Measurements from ENCODE around the gene COL6A5. TPM values are rescaled to one million over a fixed set of nuclear protein-coding genes. Genes with fewer than 3 reads are reported as not detected.
A peak's percentile ranks its signal among the peaks of the same experiment; 100 is the strongest.

The COL6A5 gene
- total and polyA plus RNA-seq, 9 of the 15 experiments (the other 6 are each of a cell fraction or from before 2014, with no cell fraction given): 1.5 to 9.7 (median 5.6) TPM

DNA sequence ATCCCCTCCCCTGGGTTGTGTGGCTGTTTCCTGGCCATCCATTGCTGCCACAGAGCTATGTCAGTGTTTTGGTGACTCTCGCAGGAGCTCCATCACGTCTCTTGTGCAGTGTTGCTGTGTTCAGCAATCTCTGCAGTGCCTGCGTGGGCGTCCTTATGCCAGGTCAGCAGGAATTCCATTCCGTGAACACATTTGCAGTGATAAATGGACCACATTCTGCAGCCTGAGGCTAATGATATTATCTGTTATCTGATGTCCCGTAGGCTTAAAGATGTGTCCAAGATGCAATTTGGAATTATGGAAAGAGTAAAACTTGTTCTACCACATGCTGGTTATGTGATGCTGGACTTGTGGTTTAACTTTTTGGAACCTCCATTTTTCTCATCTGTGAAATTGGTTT, 146.0 kb downstream of the COL6A5 start (continued):
- TF ChIP-seq MYC (IDR thresholded peaks at IDR 0.05; ENCODE audit: low read depth, low read length) (no peak), MYC (CRISPR knock-in tag; IDR thresholded peaks at IDR 0.05; ENCODE audit: borderline replicate concordance, low read depth) (no peak), ZNF316 (IDR thresholded peaks at IDR 0.05) (peak; percentile 23; the same call in 1 of the 2 replicates), EGR1 (conservative IDR thresholded peaks at IDR 0.05) (peak; percentile 55; the same call in 1 of the 2 replicates), MAFG (tag; conservative IDR thresholded peaks at IDR 0.05) (0 out of 2 replicates have a peak, but pooled peaks have one; percentile 28)
- TF ChIP-seq, protein P1, sequence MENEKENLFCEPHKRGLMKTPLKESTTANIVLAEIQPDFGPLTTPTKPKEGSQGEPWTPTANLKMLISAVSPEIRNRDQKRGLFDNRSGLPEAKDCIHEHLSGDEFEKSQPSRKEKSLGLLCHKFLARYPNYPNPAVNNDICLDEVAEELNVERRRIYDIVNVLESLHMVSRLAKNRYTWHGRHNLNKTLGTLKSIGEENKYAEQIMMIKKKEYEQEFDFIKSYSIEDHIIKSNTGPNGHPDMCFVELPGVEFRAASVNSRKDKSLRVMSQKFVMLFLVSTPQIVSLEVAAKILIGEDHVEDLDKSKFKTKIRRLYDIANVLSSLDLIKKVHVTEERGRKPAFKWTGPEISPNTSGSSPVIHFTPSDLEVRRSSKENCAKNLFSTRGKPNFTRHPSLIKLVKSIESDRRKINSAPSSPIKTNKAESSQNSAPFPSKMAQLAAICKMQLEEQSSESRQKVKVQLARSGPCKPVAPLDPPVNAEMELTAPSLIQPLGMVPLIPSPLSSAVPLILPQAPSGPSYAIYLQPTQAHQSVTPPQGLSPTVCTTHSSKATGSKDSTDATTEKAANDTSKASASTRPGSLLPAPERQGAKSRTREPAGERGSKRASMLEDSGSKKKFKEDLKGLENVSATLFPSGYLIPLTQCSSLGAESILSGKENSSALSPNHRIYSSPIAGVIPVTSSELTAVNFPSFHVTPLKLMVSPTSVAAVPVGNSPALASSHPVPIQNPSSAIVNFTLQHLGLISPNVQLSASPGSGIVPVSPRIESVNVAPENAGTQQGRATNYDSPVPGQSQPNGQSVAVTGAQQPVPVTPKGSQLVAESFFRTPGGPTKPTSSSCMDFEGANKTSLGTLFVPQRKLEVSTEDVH (IDR thresholded peaks at IDR 0.05; ENCODE audit: low read depth, partially characterized antibody): no peak

DNA sequence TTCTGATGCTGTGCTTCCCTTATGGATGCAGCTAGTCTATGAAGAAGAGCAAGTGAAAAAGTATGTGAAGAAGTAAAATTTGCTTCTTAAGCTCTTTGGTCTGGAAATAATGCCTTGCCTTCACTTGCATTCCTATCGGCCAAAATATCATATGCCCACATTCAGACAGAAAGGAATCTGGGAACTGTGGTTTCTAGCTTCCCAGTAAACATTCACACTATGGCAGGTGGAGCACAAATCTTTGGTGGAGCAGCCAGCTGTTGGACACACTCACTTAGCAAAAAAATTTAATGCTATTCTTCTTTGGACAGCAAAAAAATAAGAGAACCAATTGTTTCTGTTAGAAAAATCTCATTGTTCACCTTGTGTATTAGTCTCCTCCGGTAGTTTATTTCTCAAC, 159.2 kb downstream of the COL6A5 start:
- ATAC-seq (no peak), DNase-seq (ENCODE audit: extremely low read depth in 1 of 4, low spot score in 3 of 4) (no peak), FAIRE-seq (no peak)
- Histone ChIP-seq H3K4me2 (ENCODE audit: insufficient read depth, low read length) (no peak overlapping the region), H3K27me3 (ENCODE audit: control insufficient read depth in 2 of 2, insufficient read depth in 2 of 2, low read length in 2 of 2) (no peaks in the 10 kb centered on the region), H4K20me1 (replicated peaks; ENCODE audit: control insufficient read depth, insufficient read depth, low read length) (no peaks in the 10 kb centered on the region), H3K9me3 (replicated peaks; ENCODE audit: control insufficient read depth, insufficient read depth, low read depth, low read length) (no peaks in the 10 kb centered on the region), H3K4me3 (no peak overlapping the region), H3K9ac (ENCODE audit: insufficient read depth in 1 of 2, low read depth in 2 of 2, low read length in 2 of 2) (no peak overlapping the region), H3K9me1 (ENCODE audit: control insufficient read depth, insufficient read depth, low read length) (no peaks in the 10 kb centered on the region), H3K27ac (ENCODE audit: extremely low read depth, low read depth, low read length) (no peak overlapping the region), H3K4me1 (replicated peaks in 1 of 2; ENCODE audit: control insufficient read depth in 2 of 2, insufficient read depth in 2 of 2, low read length in 2 of 2) (no peaks in the 10 kb centered on the region; a peak in 1 of 5 replicates), H3K79me2 (ENCODE audit: control insufficient read depth, insufficient read depth, low read length) (no peaks in the 10 kb centered on the region), H3K36me3 (ENCODE audit: control insufficient read depth, insufficient read depth, low read length) (no peaks in the 10 kb centered on the region), H2AFZ (ENCODE audit: low read depth, low read length) (no peak overlapping the region)
- in situ Hi-C loops (cut with MboI) (no loop called here), intact Hi-C loops (cut with micrococcal nuclease) (no loop called here)
- no TSS peak for BruUV-seq (replicated peaks)
- POLR2A ChIA-PET: no interaction called here
- CTCF ChIA-PET (ENCODE audit: low intra/inter-chr PET ratio): no interaction called here
- WGBS (ENCODE audit: insufficient coverage, low coverage, missing lambda C conversion rate): 58% methylated on average over 2 of the region's 2 CpGs
- TF ChIP-seq, protein P2, sequence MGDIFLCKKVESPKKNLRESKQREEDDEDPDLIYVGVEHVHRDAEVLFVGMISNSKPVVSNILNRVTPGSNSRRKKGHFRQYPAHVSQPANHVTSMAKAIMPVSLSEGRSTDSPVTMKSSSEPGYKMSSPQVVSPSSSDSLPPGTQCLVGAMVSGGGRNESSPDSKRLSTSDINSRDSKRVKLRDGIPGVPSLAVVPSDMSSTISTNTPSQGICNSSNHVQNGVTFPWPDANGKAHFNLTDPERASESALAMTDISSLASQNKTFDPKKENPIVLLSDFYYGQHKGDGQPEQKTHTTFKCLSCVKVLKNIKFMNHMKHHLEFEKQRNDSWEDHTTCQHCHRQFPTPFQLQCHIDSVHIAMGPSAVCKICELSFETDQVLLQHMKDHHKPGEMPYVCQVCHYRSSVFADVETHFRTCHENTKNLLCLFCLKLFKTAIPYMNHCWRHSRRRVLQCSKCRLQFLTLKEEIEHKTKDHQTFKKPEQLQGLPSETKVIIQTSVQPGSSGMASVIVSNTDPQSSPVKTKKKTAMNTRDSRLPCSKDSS (IDR thresholded peaks at IDR 0.05; ENCODE audit: low read depth, partially characterized antibody): no peak
- TF ChIP-seq POLR2AphosphoS2 (IDR thresholded peaks at IDR 0.05; ENCODE audit: low read length) (no peak), MED1 (CRISPR knock-in tag; IDR thresholded peaks at IDR 0.05; ENCODE audit: borderline replicate concordance) (no peak), ZNF324 (CRISPR knock-in tag; IDR thresholded peaks at IDR 0.05) (no peak), MAFF (IDR thresholded peaks at IDR 0.05; ENCODE audit: low read length) (no peak), KLF16 (IDR thresholded peaks at IDR 0.05) (no peak)
- TF ChIP-seq, protein P3, sequence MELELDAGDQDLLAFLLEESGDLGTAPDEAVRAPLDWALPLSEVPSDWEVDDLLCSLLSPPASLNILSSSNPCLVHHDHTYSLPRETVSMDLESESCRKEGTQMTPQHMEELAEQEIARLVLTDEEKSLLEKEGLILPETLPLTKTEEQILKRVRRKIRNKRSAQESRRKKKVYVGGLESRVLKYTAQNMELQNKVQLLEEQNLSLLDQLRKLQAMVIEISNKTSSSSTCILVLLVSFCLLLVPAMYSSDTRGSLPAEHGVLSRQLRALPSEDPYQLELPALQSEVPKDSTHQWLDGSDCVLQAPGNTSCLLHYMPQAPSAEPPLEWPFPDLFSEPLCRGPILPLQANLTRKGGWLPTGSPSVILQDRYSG (tag; conservative IDR thresholded peaks at IDR 0.05; ENCODE audit: low read depth): no peak
- TF ChIP-seq, protein P4, sequence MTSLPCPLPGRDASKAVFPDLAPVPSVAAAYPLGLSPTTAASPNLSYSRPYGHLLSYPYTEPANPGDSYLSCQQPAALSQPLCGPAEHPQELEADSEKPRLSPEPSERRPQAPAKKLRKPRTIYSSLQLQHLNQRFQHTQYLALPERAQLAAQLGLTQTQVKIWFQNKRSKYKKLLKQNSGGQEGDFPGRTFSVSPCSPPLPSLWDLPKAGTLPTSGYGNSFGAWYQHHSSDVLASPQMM (CRISPR knock-in tag; IDR thresholded peaks at IDR 0.05): no peak

All from K562 (cell line).